HEK293T (cell line): ENCODE results near the gene RABGAP1L.
"Not testable (repeated sequence)": the region's sequence is repeated elsewhere in the genome, so short reads cannot be mapped to it uniquely, and the experiment has no call there.

Experiments
- CTCF ChIA-PET: fragments of 350-600 bp; formaldehyde crosslinking; extraction: SDS; loops from one replicate; lab custom pipeline; 2021; ENCODE audit warnings: antibody characterized with exemption, inconsistent platforms; lab: Yijun Ruan, JAX
- POLR2A ChIA-PET: fragments of 350-600 bp; formaldehyde crosslinking; extraction: SDS; loops from one replicate; lab custom pipeline; 2020; ENCODE audit warnings: antibody characterized with exemption, inconsistent platforms; lab: Yijun Ruan, JAX
- DNase-seq: peaks from one replicate; pipeline ENCODE4 v3.0.0; 2012; ENCODE audit warnings: mixed read lengths; ENCODE audit errors: extremely low spot score
- ARNT ChIP-seq: fragments of 450-650 bp; IDR thresholded peaks from 2 replicates; pipeline ENCODE4 v1.6.1; 2017; ENCODE audit warnings: mild to moderate bottlenecking
- BHLHE40 ChIP-seq: fragments of 450-650 bp; IDR thresholded peaks from 2 replicates; pipeline ENCODE4 v1.6.1; 2016; ENCODE audit warnings: mild to moderate bottlenecking, moderate library complexity, borderline replicate concordance
- CTBP1 ChIP-seq: fragments of 450-650 bp; IDR thresholded peaks from 2 replicates; pipeline ENCODE4 v1.6.1; 2016; ENCODE audit warnings: borderline replicate concordance
- ELF4 ChIP-seq: fragments of 450-650 bp; IDR thresholded peaks from 2 replicates; pipeline ENCODE4 v1.6.1; 2017; ENCODE audit warnings: antibody characterized with exemption
- FOXA1 ChIP-seq: fragments of 450-650 bp; IDR thresholded peaks from 2 replicates; pipeline ENCODE4 v1.6.1; 2016; ENCODE audit warnings: mild to moderate bottlenecking
- FOXK2 ChIP-seq: fragments of 450-650 bp; IDR thresholded peaks from 2 replicates; pipeline ENCODE4 v1.6.1; 2016; ENCODE audit warnings: mild to moderate bottlenecking
- FOXM1 ChIP-seq: fragments of 450-650 bp; IDR thresholded peaks from 2 replicates; pipeline ENCODE4 v1.6.1; 2017; ENCODE audit warnings: mild to moderate bottlenecking, borderline replicate concordance
- HDGF ChIP-seq: fragments of 450-650 bp; IDR thresholded peaks from 2 replicates; pipeline ENCODE4 v1.6.1; 2017; ENCODE audit warnings: antibody characterized with exemption, borderline replicate concordance
- L3MBTL2 ChIP-seq: fragments of 450-650 bp; conservative IDR thresholded peaks from 2 replicates; pipeline ENCODE4 v1.6.1; 2016; ENCODE audit warnings: mild to moderate bottlenecking
- LEF1 ChIP-seq: fragments of 450-650 bp; IDR thresholded peaks from 2 replicates; pipeline ENCODE4 v1.6.1; 2017; ENCODE audit warnings: mild to moderate bottlenecking, borderline replicate concordance
- NFRKB ChIP-seq: fragments of 450-650 bp; IDR thresholded peaks from 2 replicates; pipeline ENCODE4 v1.6.1; 2016; ENCODE audit warnings: mild to moderate bottlenecking, moderate library complexity
- PKNOX1 ChIP-seq: fragments of 450-650 bp; IDR thresholded peaks from 2 replicates; pipeline ENCODE4 v1.6.1; 2016
- SP1 ChIP-seq: fragments of 450-650 bp; IDR thresholded peaks from 2 replicates; pipeline ENCODE4 v1.6.1; 2017
- SUZ12 ChIP-seq: fragments of 450-650 bp; IDR thresholded peaks from 2 replicates; pipeline ENCODE4 v1.6.1; 2016; ENCODE audit warnings: mild to moderate bottlenecking
- TARDBP ChIP-seq: fragments of 450-650 bp; IDR thresholded peaks from 2 replicates; pipeline ENCODE4 v1.6.1; 2016
- ZNF384 ChIP-seq: fragments of 450-650 bp; IDR thresholded peaks from 2 replicates; pipeline ENCODE4 v1.6.1; 2016

RABGAP1L gene

GRCh38 chr1:174572771-174573170, 413.5 kb downstream of the RABGAP1L start:
- ChIA-PET CTCF (no interaction called here), POLR2A (no interaction called here)
- no peak for DNase-seq
- TF ChIP-seq FOXM1: no peak
- no peak for TF ChIP-seq LEF1
- no peak for TF ChIP-seq FOXK2
- no peak for TF ChIP-seq ZNF384
- TF ChIP-seq NFRKB: no peak
- no peak for TF ChIP-seq ELF4
- TF ChIP-seq ARNT: no peak
- no peak for TF ChIP-seq SP1
- no peak for TF ChIP-seq BHLHE40
- no peak for TF ChIP-seq L3MBTL2
- no peak for TF ChIP-seq SUZ12
- TF ChIP-seq HDGF: no peak
- TF ChIP-seq PKNOX1: no peak
- no peak for TF ChIP-seq TARDBP

- DNase-seq, POLR2A ChIA-PET, CTCF ChIA-PET: not testable (repeated sequence)
These were observed 416.8 kb downstream of the RABGAP1L start for GRCh38 chr1:174576120-174576519.

GRCh38 chr1:174577681-174578080, 418.4 kb downstream of the RABGAP1L start:
- CTCF ChIA-PET: no interaction called here
- no peak for DNase-seq
- POLR2A ChIA-PET: no interaction called here
- no peak for TF ChIP-seq PKNOX1
- TF ChIP-seq ZNF384: no peak
- TF ChIP-seq FOXK2: no peak
- TF ChIP-seq NFRKB: no peak
- no peak for TF ChIP-seq FOXM1
- TF ChIP-seq ELF4: no peak
- TF ChIP-seq FOXA1: no peak
- TF ChIP-seq CTBP1: no peak
- no peak for TF ChIP-seq L3MBTL2
- no peak for TF ChIP-seq LEF1
- TF ChIP-seq HDGF: no peak
- no peak for TF ChIP-seq BHLHE40
- no peak for TF ChIP-seq TARDBP
- TF ChIP-seq SP1: no peak
- TF ChIP-seq ARNT: no peak
- TF ChIP-seq SUZ12: no peak

GRCh38 chr1:174580801-174581200, 421.5 kb downstream of the RABGAP1L start:
- DNase-seq: no peak
- POLR2A ChIA-PET: no interaction called here
- no peak for TF ChIP-seq FOXA1
- TF ChIP-seq ARNT: no peak
- TF ChIP-seq ZNF384: no peak
- TF ChIP-seq FOXK2: no peak
- TF ChIP-seq HDGF: no peak
- TF ChIP-seq L3MBTL2: no peak
- TF ChIP-seq ELF4: no peak
- no peak for TF ChIP-seq NFRKB
- CTCF ChIA-PET: interaction anchor here (0.6 kb wide), 1 partner anchor 106 kb away, joined by 3 read pairs; no protein-coding TSS in a partner anchor

GRCh38 chr1:174583316-174583715, 424.0 kb downstream of the RABGAP1L start:
- TF ChIP-seq BHLHE40 (no peak), L3MBTL2 (no peak), FOXM1 (no peak), ZNF384 (no peak), NFRKB (no peak), ARNT (no peak), PKNOX1 (no peak), CTBP1 (no peak), ELF4 (no peak), LEF1 (no peak), HDGF (no peak), SUZ12 (no peak), FOXA1 (no peak), SP1 (no peak), FOXK2 (no peak), TARDBP (no peak)
- POLR2A ChIA-PET: no interaction called here
- no peak for DNase-seq
- CTCF ChIA-PET: no interaction called here

- POLR2A ChIA-PET: no interaction called here
- TF ChIP-seq SUZ12 (no peak), L3MBTL2 (no peak), CTBP1 (no peak), LEF1 (no peak), NFRKB (no peak), FOXA1 (no peak), FOXM1 (no peak), SP1 (no peak), TARDBP (no peak), FOXK2 (no peak)
- DNase-seq: no peak
- CTCF ChIA-PET: interaction anchor here (0.5 kb wide), 1 partner anchor 322 kb away, joined by 3 read pairs; no protein-coding TSS in a partner anchor
These were observed 424.8 kb downstream of the RABGAP1L start for GRCh38 chr1:174584071-174584470.

GRCh38 chr1:174588618-174589017, 429.3 kb downstream of the RABGAP1L start:
- CTCF ChIA-PET, DNase-seq, POLR2A ChIA-PET: not testable (repeated sequence)
